B cell (primary cell): Measurements from ENCODE around the gene IL12A. TPM values are rescaled to one million over a fixed set of nuclear protein-coding genes. Genes with fewer than 3 reads are reported as not detected.

Source experiments
- ATAC-seq: fragments of 200-7000 bp; cut with Tn5 transposase; one replicate; pipeline ENCODE4 v1.10.0; 2021; ENCODE audit warnings: low read depth, mild to moderate bottlenecking, moderate number of reproducible peaks, moderate library complexity
- CTCF ChIA-PET: fragments of 350-600 bp; sonication (Branson Sonifier 250); formaldehyde crosslinking; loops from one replicate; lab custom pipeline; 2021; ENCODE audit warnings: antibody characterized with exemption, inconsistent platforms; lab: Charles Lee
- POLR2A ChIA-PET: fragments of 350-600 bp; sonication (Branson Sonifier 250); formaldehyde crosslinking; loops from one replicate; lab custom pipeline; 2021; ENCODE audit warnings: antibody characterized with exemption; lab: Charles Lee
- DNase-seq: peaks from one replicate; pipeline ENCODE4 v3.0.0; 2013
- H2AFZ ChIP-seq: 2 replicates; pipeline ENCODE4 v1.6.1; 2012; ENCODE audit warnings: mild to moderate bottlenecking, low read depth, low read length; ENCODE audit not compliant: insufficient read depth, poor library complexity, severe bottlenecking
- H3K27ac ChIP-seq, 2 donors: 1 replicate in 1 of 2; 2 replicates in 1 of 2; pipeline ENCODE4 v1.5.1; 2012 to 2013; ENCODE audit warnings: low read length in 2 of 2, mild to moderate bottlenecking in 2 of 2, moderate library complexity in 1 of 2
- H3K27me3 ChIP-seq, 4 experiments: fragments of 200-600 bp in 1 of 4; sonication (generic) in 1 of 4; replicated peaks in 1 of 4; 1 replicate in 2 of 4; 2 replicates in 2 of 4; pipeline versions ENCODE4 v1.6.1 to v1.7.0; 2013 to 2016; ENCODE audit warnings: low read length in 3 of 4, mild to moderate bottlenecking in 2 of 4, mixed read lengths in 1 of 4, moderate library complexity in 1 of 4; ENCODE audit not compliant: insufficient read depth in 4 of 4, control insufficient read depth in 3 of 4; ENCODE audit errors: control extremely low read depth in 1 of 4
- H3K36me3 ChIP-seq, 2 experiments: replicated peaks in 1 of 2; 1 replicate in 1 of 2; 2 replicates in 1 of 2; pipeline versions ENCODE4 v1.6.1 to v1.7.1; 2013; ENCODE audit warnings: low read length in 1 of 2; ENCODE audit not compliant: insufficient read depth in 2 of 2, control insufficient read depth in 1 of 2; ENCODE audit errors: control extremely low read depth in 1 of 2, extremely low read depth in 1 of 2
- H3K4me1 ChIP-seq, 2 donors: fragments of 200-600 bp in 1 of 2; sonication (generic) in 1 of 2; 1 replicate in 1 of 2; 2 replicates in 1 of 2; pipeline versions ENCODE4 v1.5.1 to v1.6.1; 2013 to 2017; ENCODE audit warnings: low read length in 2 of 2; ENCODE audit not compliant: control insufficient read depth in 2 of 2, insufficient read depth in 2 of 2
- H3K4me2 ChIP-seq: replicated peaks from 2 replicates; pipeline ENCODE3; 2012; ENCODE audit warnings: mild to moderate bottlenecking, low read depth, low read length; ENCODE audit not compliant: poor library complexity, severe bottlenecking
- H3K4me3 ChIP-seq, 5 experiments: fragments of 200-600 bp in 1 of 5; sonication (generic) in 1 of 5; 1 replicate in 3 of 5; 2 replicates in 2 of 5; pipeline versions ENCODE4 v1.5.1 to v1.7.0; 2011 to 2016; ENCODE audit warnings: low read length in 4 of 5, mild to moderate bottlenecking in 4 of 5, low read depth in 2 of 5, control low read depth in 1 of 5, moderate library complexity in 1 of 5; ENCODE audit not compliant: insufficient read depth in 1 of 5; ENCODE audit errors: control extremely low read depth in 1 of 5, extremely low read depth in 1 of 5
- H3K79me2 ChIP-seq: fragments of 200-600 bp; sonication (generic); one replicate; pipeline ENCODE4 v1.6.0; 2016; ENCODE audit warnings: low read length; ENCODE audit not compliant: control insufficient read depth, insufficient read depth
- H3K9ac ChIP-seq: fragments of 200-600 bp; sonication (generic); 2 replicates; pipeline ENCODE4 v1.6.1; 2017; ENCODE audit warnings: mild to moderate bottlenecking, low read length, moderate library complexity
- H3K9me3 ChIP-seq, 3 donors: one replicate each; pipeline versions ENCODE4 v1.6.1 to v1.7.1; 2013; ENCODE audit warnings: low read length in 2 of 3; ENCODE audit not compliant: control insufficient read depth in 2 of 3, insufficient read depth in 1 of 3; ENCODE audit errors: control extremely low read depth in 1 of 3
- H4K20me1 ChIP-seq: 2 replicates; pipeline ENCODE4 v1.6.0; 2012; ENCODE audit warnings: mild to moderate bottlenecking, low read length; ENCODE audit not compliant: insufficient read depth, control insufficient read depth, poor library complexity, severe bottlenecking
- H3K27ac Mint-ChIP-seq: one replicate; pipeline ENCODE4 v1.8.0; 2021; ENCODE audit warnings: mixed read lengths
- H3K27me3 Mint-ChIP-seq: one replicate; pipeline ENCODE4 v1.8.0; 2021; ENCODE audit warnings: mixed read lengths
- H3K4me1 Mint-ChIP-seq: one replicate; pipeline ENCODE4 v1.8.0; 2021; ENCODE audit warnings: mixed read lengths
- H3K4me3 Mint-ChIP-seq: one replicate; pipeline ENCODE4 v1.8.0; 2021; ENCODE audit warnings: mixed read lengths
- H3K9me3 Mint-ChIP-seq: one replicate; pipeline ENCODE4 v1.8.0; 2022; ENCODE audit warnings: mixed read lengths; ENCODE audit not compliant: insufficient read depth
- EZH2 ChIP-seq: IDR thresholded peaks from 2 replicates; pipeline ENCODE4 v1.6.1; 2012; ENCODE audit warnings: borderline replicate concordance, low read depth, mild to moderate bottlenecking, moderate library complexity, low read length; ENCODE audit not compliant: insufficient read depth, poor library complexity, severe bottlenecking
- WGBS: methylation state at CpG from one replicate; pipeline ENCODE4 v1.1.5; 2013; ENCODE audit warnings: missing lambda C conversion rate; ENCODE audit not compliant: insufficient coverage; 5-methylcytosine and 5-hydroxymethylcytosine counted together
- intact Hi-C: fragments of 100-400 bp; cut with micrococcal nuclease; formaldehyde crosslinking; loops from one replicate; pipeline ENCODE4 v1.10.0; 2022
- polyA plus RNA-seq: library from polyadenylated mRNA; depleted of rRNA; stranded (reverse); fragments of >200 nt; gene quantifications from 2 replicates; pipeline ENCODE4 v1.2.3, GENCODE V29; 2012
- total RNA-seq, 2 donors: library from RNA; stranded (reverse); fragments of 120-200 nt in 1 of 2; gene quantifications; 1 replicate in 1 of 2; 2 replicates in 1 of 2; pipeline versions ENCODE4 v1.2.3 to v1.2.4, GENCODE V29; 2013 to 2022
- TF ChIP-seq, protein P1 (sequence below): fragments of 200-600 bp; IDR thresholded peaks from one replicate; pipeline ENCODE4 v1.8.0; 2022; ENCODE audit warnings: antibody characterized with exemption, mild to moderate bottlenecking

IL12A gene
- total and polyA plus RNA-seq, 2 donors (not counting 1 experiment from before 2014, with no cell fraction given): 6.1 to 9.9 TPM

DNA sequence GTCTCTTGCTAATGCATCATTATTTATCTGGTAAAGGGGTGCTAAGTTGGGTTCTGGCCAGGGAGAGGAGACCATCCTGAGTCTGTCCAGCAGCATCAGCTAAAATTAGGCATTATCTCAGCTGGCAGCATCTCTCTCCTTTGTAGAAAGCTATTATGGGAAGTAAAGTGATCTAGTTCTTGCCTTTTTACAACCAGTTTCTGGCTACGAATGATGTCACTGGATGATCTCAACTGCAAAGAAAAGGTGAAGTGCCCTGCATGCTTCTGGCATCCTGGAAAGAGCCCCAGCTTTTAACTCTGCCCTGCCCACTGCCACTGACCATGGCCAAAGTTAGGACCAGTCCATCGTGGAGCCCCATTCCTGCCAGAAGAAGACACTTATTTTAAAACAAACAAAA lies 37.1 kb upstream of the IL12A start:
- Mint-ChIP-seq H3K4me1 (peaks cover 16% of the 10 kb centered on the region), H3K27ac (no peak overlapping the region), H3K27me3 (peaks cover 7% of the 10 kb centered on the region), H3K9me3 (no peaks in the 10 kb centered on the region), H3K4me3 (no peak overlapping the region)
- WGBS: 100% methylated on average over 1 of the region's 2 CpGs
- H3K36me3 ChIP-seq: no peaks in the 10 kb centered on the region
- no peaks in the 10 kb centered on the region for H3K79me2 ChIP-seq
- peaks cover 7 to 9% of the 10 kb centered on the region in 2 donors for H3K4me1 ChIP-seq
- no peak for DNase-seq
- H2AFZ ChIP-seq: no peak overlapping the region
- H3K4me2 ChIP-seq: no peak overlapping the region
- ChIA-PET POLR2A (no interaction called here), CTCF (interaction anchor here (0.7 to 1.1 kb wide), 2 partner anchors 14 to 67 kb away, joined by 3 read pairs; no protein-coding TSS in a partner anchor)
- no peak overlapping the region for H3K4me3 ChIP-seq
- no peak overlapping the region for H3K9ac ChIP-seq
- TF ChIP-seq EZH2: no peak
- TF ChIP-seq, protein P1, sequence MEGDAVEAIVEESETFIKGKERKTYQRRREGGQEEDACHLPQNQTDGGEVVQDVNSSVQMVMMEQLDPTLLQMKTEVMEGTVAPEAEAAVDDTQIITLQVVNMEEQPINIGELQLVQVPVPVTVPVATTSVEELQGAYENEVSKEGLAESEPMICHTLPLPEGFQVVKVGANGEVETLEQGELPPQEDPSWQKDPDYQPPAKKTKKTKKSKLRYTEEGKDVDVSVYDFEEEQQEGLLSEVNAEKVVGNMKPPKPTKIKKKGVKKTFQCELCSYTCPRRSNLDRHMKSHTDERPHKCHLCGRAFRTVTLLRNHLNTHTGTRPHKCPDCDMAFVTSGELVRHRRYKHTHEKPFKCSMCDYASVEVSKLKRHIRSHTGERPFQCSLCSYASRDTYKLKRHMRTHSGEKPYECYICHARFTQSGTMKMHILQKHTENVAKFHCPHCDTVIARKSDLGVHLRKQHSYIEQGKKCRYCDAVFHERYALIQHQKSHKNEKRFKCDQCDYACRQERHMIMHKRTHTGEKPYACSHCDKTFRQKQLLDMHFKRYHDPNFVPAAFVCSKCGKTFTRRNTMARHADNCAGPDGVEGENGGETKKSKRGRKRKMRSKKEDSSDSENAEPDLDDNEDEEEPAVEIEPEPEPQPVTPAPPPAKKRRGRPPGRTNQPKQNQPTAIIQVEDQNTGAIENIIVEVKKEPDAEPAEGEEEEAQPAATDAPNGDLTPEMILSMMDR: no peak
- H3K27ac ChIP-seq: no peak overlapping the region
- ATAC-seq: no peak
- peaks cover 0 to 10% (median 0%) of the 10 kb centered on the region in 4 experiments for H3K27me3 ChIP-seq
- no peaks in the 10 kb centered on the region for H3K9me3 ChIP-seq
- intact Hi-C loops: no loop called here
- H4K20me1 ChIP-seq: no peaks in the 10 kb centered on the region

- peaks cover 7% of the 10 kb centered on the region for H3K27me3 Mint-ChIP-seq
- H3K4me3 ChIP-seq: no peak overlapping the region
- no peak overlapping the region for H2AFZ ChIP-seq
- ChIA-PET CTCF (interaction anchor here (1.0 kb wide), 1 partner anchor 12 kb away, joined by 3 read pairs; no protein-coding TSS in a partner anchor), POLR2A (no interaction called here)
- H3K27me3 ChIP-seq: peaks cover 0 to 10% (median 0%) of the 10 kb centered on the region in 4 experiments
- H4K20me1 ChIP-seq: no peaks in the 10 kb centered on the region
- no peak overlapping the region for H3K4me2 ChIP-seq
- ATAC-seq (no peak), DNase-seq (no peak)
- peaks cover 3% of the 10 kb centered on the region for H3K9me3 Mint-ChIP-seq
- no peaks in the 10 kb centered on the region for H3K79me2 ChIP-seq
- no peaks in the 10 kb centered on the region for H3K9me3 ChIP-seq
- peaks cover 11% of the 10 kb centered on the region for H3K4me1 Mint-ChIP-seq
- no peak overlapping the region for H3K4me3 Mint-ChIP-seq
- no peaks in the 10 kb centered on the region for H3K36me3 ChIP-seq
- peaks cover 4 to 5% of the 10 kb centered on the region in 2 donors for H3K4me1 ChIP-seq
- no peak overlapping the region for H3K27ac Mint-ChIP-seq
- no peak overlapping the region for H3K27ac ChIP-seq
- TF ChIP-seq EZH2: no peak
- TF ChIP-seq, protein P1: no peak
- no peak overlapping the region for H3K9ac ChIP-seq
- intact Hi-C loops: no loop called here
- WGBS: no CpG with 5 or more reads among the region's 2 CpGs
Observed at GRCh38 chr3:159953325-159954085, 35.1 kb upstream of the IL12A start.
